SU-DHL-6 (cell line): Measurements from ENCODE around the gene MCM5.

Source experiments
- EZH2phosphoT487 ChIP-seq: fragments of 200-600 bp; sonication (generic), shearing (Covaris generic); conservative IDR thresholded peaks from 2 replicates; pipeline ENCODE4 v1.6.1; 2018; ENCODE audit warnings: mild to moderate bottlenecking, antibody characterized with exemption, low read length, moderate library complexity, mixed read lengths
- TF ChIP-seq, protein P1 (sequence below): fragments of 200-600 bp; sonication (generic); IDR thresholded peaks from one replicate; pipeline ENCODE4 v1.5.1; 2017; ENCODE audit warnings: antibody characterized with exemption, mild to moderate bottlenecking, low read length, moderate library complexity; ENCODE audit not compliant: insufficient read depth, poor library complexity, severe bottlenecking

- TF ChIP-seq, protein P1, sequence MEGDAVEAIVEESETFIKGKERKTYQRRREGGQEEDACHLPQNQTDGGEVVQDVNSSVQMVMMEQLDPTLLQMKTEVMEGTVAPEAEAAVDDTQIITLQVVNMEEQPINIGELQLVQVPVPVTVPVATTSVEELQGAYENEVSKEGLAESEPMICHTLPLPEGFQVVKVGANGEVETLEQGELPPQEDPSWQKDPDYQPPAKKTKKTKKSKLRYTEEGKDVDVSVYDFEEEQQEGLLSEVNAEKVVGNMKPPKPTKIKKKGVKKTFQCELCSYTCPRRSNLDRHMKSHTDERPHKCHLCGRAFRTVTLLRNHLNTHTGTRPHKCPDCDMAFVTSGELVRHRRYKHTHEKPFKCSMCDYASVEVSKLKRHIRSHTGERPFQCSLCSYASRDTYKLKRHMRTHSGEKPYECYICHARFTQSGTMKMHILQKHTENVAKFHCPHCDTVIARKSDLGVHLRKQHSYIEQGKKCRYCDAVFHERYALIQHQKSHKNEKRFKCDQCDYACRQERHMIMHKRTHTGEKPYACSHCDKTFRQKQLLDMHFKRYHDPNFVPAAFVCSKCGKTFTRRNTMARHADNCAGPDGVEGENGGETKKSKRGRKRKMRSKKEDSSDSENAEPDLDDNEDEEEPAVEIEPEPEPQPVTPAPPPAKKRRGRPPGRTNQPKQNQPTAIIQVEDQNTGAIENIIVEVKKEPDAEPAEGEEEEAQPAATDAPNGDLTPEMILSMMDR, result no peak
- no peak for TF ChIP-seq EZH2phosphoT487
These were observed 18.8 kb downstream of the MCM5 start for GRCh38 chr22:35418731-35419130.
